ENCODE measurements around the gene CFAP65. TPM values are rescaled to one million over a fixed set of nuclear protein-coding genes. Genes with fewer than 3 reads are reported as not detected.

CFAP65 gene
- total RNA-seq, 1 donor from 2014 or later = not detected

- H3K4me1 Mint-ChIP-seq (ENCODE audit: low read depth) = peaks cover 21% of the 10 kb centered on the region
- peaks cover 53% of the 10 kb centered on the region for H3K27me3 Mint-ChIP-seq (ENCODE audit: low read depth)
- no peak for DNase-seq (ENCODE audit: low spot score)
- H3K4me3 Mint-ChIP-seq (ENCODE audit: unreplicated experiment) = peak overlapping the region; percentile 57
- TF ChIP-seq CTCF (IDR thresholded peaks at IDR 0.05) = no peak
- peaks cover 3% of the 10 kb centered on the region for H3K36me3 Mint-ChIP-seq (ENCODE audit: low read depth)
- H3K9me3 Mint-ChIP-seq (ENCODE audit: low read depth) = no peaks in the 10 kb centered on the region
- no peak overlapping the region for H3K27ac Mint-ChIP-seq (ENCODE audit: unreplicated experiment)
These were observed 18.7 kb upstream of the CFAP65 start for GRCh38 chr2:219059725-219060682.

GRCh38 chr2:219059375-219059724 is 18.0 kb upstream of the CFAP65 start:
- Mint-ChIP-seq H3K4me1 (ENCODE audit: low read depth) (peaks cover 21% of the 10 kb centered on the region), H3K9me3 (ENCODE audit: low read depth) (no peaks in the 10 kb centered on the region), H3K4me3 (ENCODE audit: unreplicated experiment) (no peak overlapping the region), H3K36me3 (ENCODE audit: low read depth) (peaks cover 3% of the 10 kb centered on the region), H3K27ac (ENCODE audit: unreplicated experiment) (no peak overlapping the region), H3K27me3 (ENCODE audit: low read depth) (peaks cover 53% of the 10 kb centered on the region)
- TF ChIP-seq CTCF (IDR thresholded peaks at IDR 0.05) = no peak
- DNase-seq (ENCODE audit: low spot score) = no peak

- H3K4me3 Mint-ChIP-seq (ENCODE audit: unreplicated experiment) = no peak overlapping the region
- no peak overlapping the region for H3K27ac Mint-ChIP-seq (ENCODE audit: unreplicated experiment)
- DNase-seq (ENCODE audit: low spot score) = no peak
- peaks cover 57% of the 10 kb centered on the region for H3K27me3 Mint-ChIP-seq (ENCODE audit: low read depth)
- peaks cover 3% of the 10 kb centered on the region for H3K36me3 Mint-ChIP-seq (ENCODE audit: low read depth)
- H3K4me1 Mint-ChIP-seq (ENCODE audit: low read depth) = peaks cover 21% of the 10 kb centered on the region
- no peaks in the 10 kb centered on the region for H3K9me3 Mint-ChIP-seq (ENCODE audit: low read depth)
- no peak for TF ChIP-seq CTCF (IDR thresholded peaks at IDR 0.05)
These were observed 17.4 kb upstream of the CFAP65 start for GRCh38 chr2:219058541-219059374.

- peaks cover 2% of the 10 kb centered on the region for H3K36me3 Mint-ChIP-seq (ENCODE audit: low read depth)
- peak overlapping the region; percentile 25 for H3K4me3 Mint-ChIP-seq (ENCODE audit: unreplicated experiment)
- no peak for DNase-seq (ENCODE audit: low spot score)
- peaks cover 21% of the 10 kb centered on the region for H3K4me1 Mint-ChIP-seq (ENCODE audit: low read depth)
- no peaks in the 10 kb centered on the region for H3K9me3 Mint-ChIP-seq (ENCODE audit: low read depth)
- TF ChIP-seq CTCF (IDR thresholded peaks at IDR 0.05) = peak; percentile 93
- no peak overlapping the region for H3K27ac Mint-ChIP-seq (ENCODE audit: unreplicated experiment)
- peaks cover 56% of the 10 kb centered on the region for H3K27me3 Mint-ChIP-seq (ENCODE audit: low read depth)
These were observed 16.6 kb upstream of the CFAP65 start for GRCh38 chr2:219057709-219058540.
